Testis (tissue), 3 donors: ENCODE measurements around the gene KIF1B. TPM values are rescaled to one million over a fixed set of nuclear protein-coding genes. Genes with fewer than 3 reads are reported as not detected.

Source experiments
- DNase-seq: peaks from one replicate; pipeline ENCODE4 v3.0.0-alpha.2; 2019
- H3K27ac ChIP-seq, 2 donors: fragments of 200-600 bp; sonication (generic); one replicate each; pipeline ENCODE4 v1.5.1; 2019
- H3K27me3 ChIP-seq: fragments of 200-600 bp; sonication (generic); one replicate; pipeline ENCODE4 v1.5.1; 2019
- H3K36me3 ChIP-seq: fragments of 200-600 bp; sonication (generic); one replicate; pipeline ENCODE4 v1.5.1; 2017; ENCODE audit warnings: low read depth; ENCODE audit errors: missing control alignments
- H3K4me1 ChIP-seq: fragments of 200-600 bp; sonication (generic); one replicate; pipeline ENCODE4 v1.5.1; 2019
- H3K4me3 ChIP-seq, 2 donors: fragments of 200-600 bp; sonication (generic); one replicate each; pipeline ENCODE4 v1.5.1; 2017 to 2019
- H3K9me3 ChIP-seq: fragments of 200-600 bp; sonication (generic); one replicate; pipeline ENCODE4 v1.5.1; 2017
- POLR2A ChIP-seq: fragments of 450-650 bp; IDR thresholded peaks from one replicate; pipeline ENCODE4 v1.6.1; 2017; ENCODE audit warnings: antibody characterized with exemption, mild to moderate bottlenecking, moderate library complexity
- WGBS, 2 donors: methylation state at CpG; one replicate each; pipeline ENCODE4 v1.1.5; 2018; 5-methylcytosine and 5-hydroxymethylcytosine counted together
- intact Hi-C: fragments of 100-400 bp; cut with DNase I; formaldehyde crosslinking; loops from one replicate; pipeline ENCODE4 v1.15.1; 2023; ENCODE audit warnings: low total_unique reads
- polyA plus RNA-seq: library from polyadenylated mRNA; stranded (reverse); fragments of 350-450 nt; fragmentation: Illumina TruSeq; extraction: RNeasy Lipid Tissue Mini Kit (QIAGEN cat#74804); gene quantifications from one replicate; pipeline ENCODE4 v1.2.3, GENCODE V29; 2014; ENCODE audit warnings: low read depth, low replicate concordance; ENCODE audit not compliant: insufficient read depth
- total RNA-seq, 2 donors: library from RNA; depleted of rRNA; stranded (reverse); fragments of >200 nt; gene quantifications; one replicate each; pipeline ENCODE4 v1.2.3, GENCODE V29; 2016
- TF ChIP-seq, protein P1 (sequence below), 3 experiments: fragments of 450-650 bp in 2 of 3; fragments of 200-600 bp in 1 of 3; sonication (generic) in 1 of 3; IDR thresholded peaks; one replicate each; pipeline ENCODE4 v1.5.1; 2016 to 2019; ENCODE audit warnings: antibody characterized with exemption in 3 of 3, mild to moderate bottlenecking in 2 of 3, moderate library complexity in 1 of 3

The KIF1B gene
- total and polyA plus RNA-seq, 3 donors from 2014 or later: 64.5 to 119 (median 71.2) TPM

GRCh38 chr1:10186331-10187025 lies 23.9 kb upstream of the KIF1B start:
- no peak for DNase-seq
- intact Hi-C loops: no loop called here
- 79 to 83% methylated on average over 12 of the region's 12 CpGs for WGBS, 2 donors

DNA sequence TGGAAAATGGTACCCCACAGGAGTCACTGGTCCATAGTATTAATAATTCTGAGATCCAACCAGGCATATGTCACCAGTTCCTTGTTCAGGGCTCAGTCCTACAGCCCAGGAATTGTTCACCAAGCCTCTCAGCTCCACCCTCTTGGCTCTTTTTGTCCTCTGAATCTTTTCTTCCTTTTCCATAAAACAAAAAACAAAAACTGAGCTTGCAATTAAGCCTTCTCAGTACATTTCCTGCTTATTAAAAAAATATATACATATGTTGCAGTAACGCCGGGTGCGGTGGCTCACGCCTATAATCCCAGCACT lies 23.4 kb upstream of the KIF1B start:
- WGBS, 2 donors: 91 to 93% methylated on average over 4 of the region's 4 CpGs

More at GRCh38 chr1:10186331-10187025, 23.9 kb upstream of the KIF1B start:
- Histone ChIP-seq H3K9me3 (no peaks in the 10 kb centered on the region), H3K4me3 (no peak overlapping the region), H3K36me3 (no peaks in the 10 kb centered on the region), H3K27me3 (no peaks in the 10 kb centered on the region), H3K27ac (no peak overlapping the region), H3K4me1 (no peaks in the 10 kb centered on the region)
- TF ChIP-seq, protein P1, sequence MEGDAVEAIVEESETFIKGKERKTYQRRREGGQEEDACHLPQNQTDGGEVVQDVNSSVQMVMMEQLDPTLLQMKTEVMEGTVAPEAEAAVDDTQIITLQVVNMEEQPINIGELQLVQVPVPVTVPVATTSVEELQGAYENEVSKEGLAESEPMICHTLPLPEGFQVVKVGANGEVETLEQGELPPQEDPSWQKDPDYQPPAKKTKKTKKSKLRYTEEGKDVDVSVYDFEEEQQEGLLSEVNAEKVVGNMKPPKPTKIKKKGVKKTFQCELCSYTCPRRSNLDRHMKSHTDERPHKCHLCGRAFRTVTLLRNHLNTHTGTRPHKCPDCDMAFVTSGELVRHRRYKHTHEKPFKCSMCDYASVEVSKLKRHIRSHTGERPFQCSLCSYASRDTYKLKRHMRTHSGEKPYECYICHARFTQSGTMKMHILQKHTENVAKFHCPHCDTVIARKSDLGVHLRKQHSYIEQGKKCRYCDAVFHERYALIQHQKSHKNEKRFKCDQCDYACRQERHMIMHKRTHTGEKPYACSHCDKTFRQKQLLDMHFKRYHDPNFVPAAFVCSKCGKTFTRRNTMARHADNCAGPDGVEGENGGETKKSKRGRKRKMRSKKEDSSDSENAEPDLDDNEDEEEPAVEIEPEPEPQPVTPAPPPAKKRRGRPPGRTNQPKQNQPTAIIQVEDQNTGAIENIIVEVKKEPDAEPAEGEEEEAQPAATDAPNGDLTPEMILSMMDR (IDR thresholded peaks at IDR 0.05): no peak
- no peak for TF ChIP-seq POLR2A

DNA sequence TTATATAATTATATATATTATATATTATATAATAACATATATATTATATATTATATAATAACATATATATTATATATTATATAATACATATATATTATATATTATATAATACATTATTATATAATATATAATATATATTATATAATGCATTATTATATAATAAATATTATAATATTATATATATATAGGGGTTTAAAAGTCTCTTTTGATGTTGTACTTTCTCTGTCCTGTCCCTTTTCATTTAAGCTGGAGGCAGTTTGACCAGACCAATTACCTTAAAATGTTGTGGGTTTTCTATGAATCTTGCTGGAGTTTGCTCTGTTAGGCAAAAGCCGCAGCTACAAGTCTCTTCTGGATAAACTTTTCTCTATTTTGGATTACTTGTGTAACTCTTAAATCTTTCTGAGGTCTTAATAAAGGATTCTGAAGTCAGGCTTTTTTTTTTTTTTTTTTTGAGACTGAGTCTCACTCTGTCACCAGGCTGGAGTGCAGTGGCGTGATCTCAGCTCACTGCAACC lies 22.2 kb upstream of the KIF1B start:
- no peak for DNase-seq
- no peaks in the 10 kb centered on the region for H3K4me1 ChIP-seq
- no peaks in the 10 kb centered on the region for H3K27me3 ChIP-seq
- H3K4me3 ChIP-seq: no peak overlapping the region
- TF ChIP-seq POLR2A: no peak
- TF ChIP-seq, protein P1 (IDR thresholded peaks at IDR 0.05): no peak
- H3K9me3 ChIP-seq: no peaks in the 10 kb centered on the region
- intact Hi-C loops: no loop called here
- 100% methylated on average over 2 of the region's 2 CpGs for WGBS, 2 donors
- H3K27ac ChIP-seq: no peak overlapping the region
- H3K36me3 ChIP-seq: no peaks in the 10 kb centered on the region

More for the DNA sequence above, 23.4 kb upstream of the KIF1B start:
- H3K9me3 ChIP-seq: no peaks in the 10 kb centered on the region
- no peak overlapping the region for H3K27ac ChIP-seq
- H3K4me3 ChIP-seq: no peak overlapping the region
- no peak for DNase-seq
- intact Hi-C loops: no loop called here
- no peaks in the 10 kb centered on the region for H3K36me3 ChIP-seq
- TF ChIP-seq, protein P1 (IDR thresholded peaks at IDR 0.05): no peak
- TF ChIP-seq POLR2A: no peak
- no peaks in the 10 kb centered on the region for H3K27me3 ChIP-seq
- no peaks in the 10 kb centered on the region for H3K4me1 ChIP-seq

DNA sequence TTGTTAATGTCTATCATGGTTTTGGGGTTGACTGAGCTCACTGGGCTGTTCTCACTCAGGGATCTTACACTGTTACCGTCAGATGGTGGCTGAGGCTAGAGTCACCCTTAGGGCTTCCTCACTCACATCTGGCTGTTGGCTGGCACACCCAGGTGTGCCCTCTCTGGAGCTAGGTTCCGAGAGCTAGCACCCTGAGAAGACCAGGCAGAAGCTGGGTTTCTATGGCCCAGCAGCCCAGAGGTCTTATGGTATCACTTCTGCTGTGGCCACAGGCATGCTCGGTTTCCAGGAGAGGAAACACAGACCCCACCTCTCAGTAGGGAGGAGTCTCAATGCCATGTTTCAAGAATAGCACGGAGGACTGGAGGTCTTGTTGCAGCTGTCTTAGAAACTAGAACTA lies 20.7 kb upstream of the KIF1B start:
- H3K27me3 ChIP-seq: no peaks in the 10 kb centered on the region
- DNase-seq: no peak
- H3K36me3 ChIP-seq: no peaks in the 10 kb centered on the region
- no peak overlapping the region for H3K4me3 ChIP-seq
- intact Hi-C loops: no loop called here
- no peaks in the 10 kb centered on the region for H3K4me1 ChIP-seq
- TF ChIP-seq POLR2A: no peak
- TF ChIP-seq, protein P1 (IDR thresholded peaks at IDR 0.05): no peak
- H3K9me3 ChIP-seq: no peaks in the 10 kb centered on the region
- H3K27ac ChIP-seq: no peak overlapping the region
- WGBS, 2 donors: 63 to 85% methylated on average over 4 of the region's 4 CpGs

GRCh38 chr1:10192263-10192662 lies 18.1 kb upstream of the KIF1B start:
- intact Hi-C loops: no loop called here
- DNase-seq: no peak
- no peaks in the 10 kb centered on the region for H3K4me1 ChIP-seq
- H3K4me3 ChIP-seq: no peak overlapping the region
- H3K9me3 ChIP-seq: no peaks in the 10 kb centered on the region
- H3K27me3 ChIP-seq: no peaks in the 10 kb centered on the region
- H3K36me3 ChIP-seq: no peaks in the 10 kb centered on the region
- TF ChIP-seq, protein P1 (IDR thresholded peaks at IDR 0.05): no peak
- no peak for TF ChIP-seq POLR2A
- 53 to 63% methylated on average over 5 of the region's 5 CpGs for WGBS, 2 donors
- no peak overlapping the region for H3K27ac ChIP-seq
